AG04450 (cell line): ENCODE data around the gene FILIP1L. TPM values are rescaled to one million over a fixed set of nuclear protein-coding genes. Genes with fewer than 3 reads are reported as not detected.

Experiments used
- CTCF ChIA-PET: fragments of 300-600, 350-600 bp; formaldehyde crosslinking; extraction: SDS; loops from one replicate; lab custom pipeline; 2022; ENCODE audit warnings: antibody characterized with exemption, inconsistent platforms; lab: Charles Lee
- POLR2A ChIA-PET: fragments of 350-600 bp; formaldehyde crosslinking; extraction: SDS; loops from one replicate; lab custom pipeline; 2021; ENCODE audit warnings: antibody characterized with exemption, inconsistent platforms; lab: Yijun Ruan, JAX
- DNase-seq: peaks from one replicate; pipeline ENCODE4 v3.0.0-alpha.2; 2011; ENCODE audit warnings: low read depth, low spot score
- H3K27ac ChIP-seq: one replicate; pipeline ENCODE4 v1.5.1; 2012; ENCODE audit warnings: low read depth, low read length, control low read depth
- H3K27me3 ChIP-seq: one replicate; pipeline ENCODE4 v1.6.0; 2012; ENCODE audit warnings: low read length; ENCODE audit not compliant: control insufficient read depth, insufficient read depth
- H3K4me3 ChIP-seq: 2 replicates; pipeline ENCODE4 v1.5.1; 2011; ENCODE audit warnings: mild to moderate bottlenecking, low read depth, low read length, control low read depth
- H3K9me3 ChIP-seq: 2 replicates; pipeline ENCODE4 v1.5.1; 2012; ENCODE audit warnings: low read length; ENCODE audit not compliant: control insufficient read depth, insufficient read depth
- polyA plus RNA-seq: library from polyadenylated mRNA; depleted of rRNA; stranded (reverse); fragments of >200 nt; gene quantifications from 2 replicates; pipeline ENCODE4 v1.2.3, GENCODE V29; 2011
- TF ChIP-seq, protein P1 (sequence below): IDR thresholded peaks from 2 replicates; pipeline ENCODE4 v1.5.1; 2011; ENCODE audit warnings: low read depth, low read length, control low read depth, inconsistent platforms

FILIP1L gene
- polyA plus RNA-seq, 1 experiment, result 75.5 TPM

DNA sequence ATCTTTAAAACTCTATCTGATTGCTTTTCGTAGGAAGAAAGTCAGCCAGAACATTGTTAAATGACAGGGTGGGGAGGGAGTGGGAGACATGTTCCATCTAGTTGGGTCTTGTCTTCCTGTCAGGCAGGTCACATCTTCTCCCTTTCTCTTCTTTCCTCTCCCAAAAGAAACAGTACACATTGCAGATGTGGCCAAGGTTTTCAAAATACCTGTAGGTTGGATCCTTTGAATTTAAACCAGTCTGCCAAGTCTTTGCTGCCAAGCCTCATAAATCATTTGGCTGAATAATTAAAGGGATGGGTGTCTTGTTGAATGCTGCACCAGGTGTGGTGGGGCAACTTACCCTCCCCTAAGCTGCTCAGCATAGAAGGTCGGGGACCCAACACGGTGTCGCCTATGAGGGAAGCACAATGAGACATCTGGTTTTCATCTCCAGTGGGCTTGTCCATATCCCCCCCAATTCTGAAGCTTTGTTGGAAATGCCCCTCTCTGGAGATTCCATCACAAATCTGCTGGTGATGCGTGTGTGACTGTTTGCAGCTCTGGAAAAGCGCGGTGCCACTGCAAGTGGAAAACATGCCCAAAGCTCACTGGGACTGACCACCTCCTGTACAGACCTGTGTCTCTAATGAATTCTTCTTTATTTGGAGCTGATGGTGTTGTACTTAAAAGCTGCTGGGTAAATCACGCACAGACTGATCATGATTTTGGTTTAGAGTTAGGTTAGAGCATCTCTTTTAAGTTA lies 112.6 kb downstream of the FILIP1L start:
- H3K9me3 ChIP-seq, result peaks cover 3% of the 10 kb centered on the region; the same call in 1 of the 2 replicates
- no peak for DNase-seq
- TF ChIP-seq, protein P1, sequence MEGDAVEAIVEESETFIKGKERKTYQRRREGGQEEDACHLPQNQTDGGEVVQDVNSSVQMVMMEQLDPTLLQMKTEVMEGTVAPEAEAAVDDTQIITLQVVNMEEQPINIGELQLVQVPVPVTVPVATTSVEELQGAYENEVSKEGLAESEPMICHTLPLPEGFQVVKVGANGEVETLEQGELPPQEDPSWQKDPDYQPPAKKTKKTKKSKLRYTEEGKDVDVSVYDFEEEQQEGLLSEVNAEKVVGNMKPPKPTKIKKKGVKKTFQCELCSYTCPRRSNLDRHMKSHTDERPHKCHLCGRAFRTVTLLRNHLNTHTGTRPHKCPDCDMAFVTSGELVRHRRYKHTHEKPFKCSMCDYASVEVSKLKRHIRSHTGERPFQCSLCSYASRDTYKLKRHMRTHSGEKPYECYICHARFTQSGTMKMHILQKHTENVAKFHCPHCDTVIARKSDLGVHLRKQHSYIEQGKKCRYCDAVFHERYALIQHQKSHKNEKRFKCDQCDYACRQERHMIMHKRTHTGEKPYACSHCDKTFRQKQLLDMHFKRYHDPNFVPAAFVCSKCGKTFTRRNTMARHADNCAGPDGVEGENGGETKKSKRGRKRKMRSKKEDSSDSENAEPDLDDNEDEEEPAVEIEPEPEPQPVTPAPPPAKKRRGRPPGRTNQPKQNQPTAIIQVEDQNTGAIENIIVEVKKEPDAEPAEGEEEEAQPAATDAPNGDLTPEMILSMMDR, result no peak
- no peak overlapping the region for H3K27ac ChIP-seq
- no peak overlapping the region for H3K4me3 ChIP-seq
- CTCF ChIA-PET, result no interaction called here
- no peaks in the 10 kb centered on the region for H3K27me3 ChIP-seq
- POLR2A ChIA-PET, result interaction anchor here (0.7 to 0.9 kb wide), 2 partner anchors 62 to 72 kb away, joined by 3 to 5 read pairs; no protein-coding TSS in a partner anchor

DNA sequence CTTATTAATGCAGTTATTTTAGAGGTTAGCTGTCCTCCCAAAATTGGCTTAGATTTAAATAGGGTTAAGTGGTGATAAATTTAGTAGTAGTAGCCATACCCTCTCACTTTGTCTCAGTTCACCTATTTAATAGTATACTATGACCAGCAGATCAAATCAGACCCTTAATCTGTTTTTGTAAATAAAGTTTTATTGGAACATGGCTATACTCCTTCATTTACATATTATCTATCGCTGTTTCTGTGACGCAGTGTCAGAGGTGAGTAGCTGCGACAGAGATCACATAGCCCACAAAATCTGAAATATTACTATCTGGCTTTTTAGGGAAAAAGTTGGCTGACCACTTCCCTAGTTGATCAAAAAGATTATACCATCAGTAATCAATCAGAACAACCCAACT lies 113.2 kb downstream of the FILIP1L start:
- H3K27me3 ChIP-seq, result no peaks in the 10 kb centered on the region
- CTCF ChIA-PET, result no interaction called here
- no peak for DNase-seq
- no peak overlapping the region for H3K4me3 ChIP-seq
- POLR2A ChIA-PET, result no interaction called here
- TF ChIP-seq, protein P1, result no peak
- peaks cover 3% of the 10 kb centered on the region; the same call in 1 of the 2 replicates for H3K9me3 ChIP-seq
- H3K27ac ChIP-seq, result no peak overlapping the region

DNA sequence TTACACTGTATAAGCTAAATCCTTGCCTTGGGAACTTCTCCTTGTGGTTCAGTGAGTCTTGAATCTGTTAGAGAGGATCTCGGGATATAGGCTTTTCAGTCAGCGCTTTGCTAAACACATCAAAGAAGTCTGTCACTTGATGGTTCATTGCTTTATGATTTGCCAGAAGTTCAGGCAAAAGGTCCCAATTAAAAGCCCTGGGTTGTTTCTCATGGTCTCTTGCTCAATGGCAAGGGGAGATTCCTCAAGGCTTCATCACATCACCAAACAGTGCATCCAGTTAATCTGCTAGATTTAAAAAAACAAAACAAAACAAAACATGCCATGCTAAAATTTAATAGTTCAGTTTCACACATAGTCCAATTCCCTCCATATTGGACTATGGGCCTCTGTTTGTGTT lies 114.8 kb downstream of the FILIP1L start:
- TF ChIP-seq, protein P1, result no peak
- ChIA-PET POLR2A (no interaction called here), CTCF (no interaction called here)
- Histone ChIP-seq H3K27ac (no peak overlapping the region), H3K4me3 (no peak overlapping the region), H3K9me3 (peaks cover 9% of the 10 kb centered on the region), H3K27me3 (no peaks in the 10 kb centered on the region)
- DNase-seq, result no peak

DNA sequence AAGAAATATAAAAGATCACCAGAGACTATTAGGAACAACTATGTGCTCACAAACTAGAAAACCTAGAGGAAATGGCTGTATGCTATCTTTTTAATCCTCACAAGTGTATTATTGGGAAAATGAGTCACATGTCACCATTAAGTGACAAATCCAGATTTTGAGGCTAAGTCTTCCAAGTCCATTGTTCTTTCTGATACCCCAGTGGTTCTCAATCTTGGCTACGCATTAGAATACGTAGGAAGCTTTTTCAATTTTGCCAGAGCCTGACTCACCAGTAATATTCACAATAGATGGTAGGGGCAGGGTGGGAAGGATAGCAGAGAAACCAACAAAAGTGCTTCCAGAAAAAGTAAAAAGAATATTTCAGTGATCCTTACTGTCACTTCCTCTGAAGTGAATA lies 117.0 kb downstream of the FILIP1L start:
- TF ChIP-seq, protein P1, result no peak
- H3K9me3 ChIP-seq, result peaks cover 9% of the 10 kb centered on the region
- POLR2A ChIA-PET, result no interaction called here
- CTCF ChIA-PET, result no interaction called here
- no peak overlapping the region for H3K4me3 ChIP-seq
- no peaks in the 10 kb centered on the region for H3K27me3 ChIP-seq
- DNase-seq, result no peak
- no peak overlapping the region for H3K27ac ChIP-seq

DNA sequence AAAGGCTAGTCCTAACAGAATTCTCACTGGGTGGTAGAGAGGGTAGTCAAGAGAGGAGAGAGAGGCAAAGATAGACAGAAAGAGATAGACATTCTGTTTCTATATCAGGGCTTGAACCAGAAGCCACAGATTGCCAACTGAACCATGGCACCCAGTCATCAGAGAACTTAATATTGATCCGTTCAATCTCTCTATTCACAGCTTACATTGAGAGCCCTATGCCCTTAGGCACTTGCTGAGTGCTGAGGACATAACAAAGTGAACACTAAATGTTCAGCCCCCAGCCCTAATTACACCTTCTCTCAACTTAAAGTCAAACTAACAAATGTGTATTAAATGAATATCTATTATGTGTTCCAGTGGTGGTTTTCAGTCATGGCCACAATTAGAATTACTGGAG lies 124.1 kb downstream of the FILIP1L start:
- Histone ChIP-seq H3K27me3 (no peaks in the 10 kb centered on the region), H3K9me3 (no peaks in the 10 kb centered on the region), H3K4me3 (no peak overlapping the region), H3K27ac (no peak overlapping the region)
- no peak for DNase-seq
- ChIA-PET CTCF (no interaction called here), POLR2A (no interaction called here)
- TF ChIP-seq, protein P1, result no peak
